ENCODE measurements around the gene SENP1.

GRCh38 chr12:48054955-48055821, 50.7 kb downstream of the SENP1 start:
- TF ChIP-seq CTCF (IDR thresholded peaks at IDR 0.05) = no peak
- no peak for TF ChIP-seq ZFX (IDR thresholded peaks at IDR 0.05; ENCODE audit: borderline replicate concordance)
